Measurements from ENCODE around the gene FHAD1. TPM values are rescaled to one million over a fixed set of nuclear protein-coding genes. Genes with fewer than 3 reads are reported as not detected.
A peak's percentile ranks its signal among the peaks of the same experiment; 100 is the strongest.

FHAD1 gene
- total and polyA plus RNA-seq, 2 of the 13 experiments (the other 11 are each of a cell fraction or from before 2014, with no cell fraction given): not detected

DNA sequence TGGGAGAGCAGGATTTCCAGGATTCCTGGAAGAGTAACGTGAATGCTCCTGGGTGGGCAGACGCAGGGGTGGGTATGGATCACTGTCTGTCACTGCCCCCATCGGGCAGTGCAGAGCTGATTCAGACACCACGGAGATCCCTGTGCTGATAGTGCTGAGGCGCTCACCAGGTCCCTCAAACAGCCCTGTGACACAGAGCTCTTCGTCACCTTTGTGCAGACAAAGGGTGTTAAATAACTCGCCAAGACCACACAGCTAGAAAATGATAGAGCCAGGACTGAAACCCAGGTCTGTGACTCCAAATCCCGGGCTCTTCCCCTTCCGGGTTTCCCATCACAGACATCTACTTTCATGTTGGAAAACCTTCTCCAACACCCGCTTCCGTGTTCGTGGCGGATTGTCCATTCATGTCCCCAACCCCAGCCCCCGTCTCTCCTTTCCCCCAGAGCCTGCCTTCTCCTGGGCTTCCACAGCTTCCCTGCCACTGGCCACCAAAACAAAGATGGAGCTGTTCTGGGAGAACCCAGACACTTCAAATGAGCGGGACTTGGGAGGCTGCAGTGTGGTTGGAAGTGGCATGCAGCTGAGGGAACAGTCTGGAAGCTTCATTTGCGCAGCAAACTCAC is 165.3 kb downstream of the FHAD1 start (continued):
- TF ChIP-seq, protein P1, sequence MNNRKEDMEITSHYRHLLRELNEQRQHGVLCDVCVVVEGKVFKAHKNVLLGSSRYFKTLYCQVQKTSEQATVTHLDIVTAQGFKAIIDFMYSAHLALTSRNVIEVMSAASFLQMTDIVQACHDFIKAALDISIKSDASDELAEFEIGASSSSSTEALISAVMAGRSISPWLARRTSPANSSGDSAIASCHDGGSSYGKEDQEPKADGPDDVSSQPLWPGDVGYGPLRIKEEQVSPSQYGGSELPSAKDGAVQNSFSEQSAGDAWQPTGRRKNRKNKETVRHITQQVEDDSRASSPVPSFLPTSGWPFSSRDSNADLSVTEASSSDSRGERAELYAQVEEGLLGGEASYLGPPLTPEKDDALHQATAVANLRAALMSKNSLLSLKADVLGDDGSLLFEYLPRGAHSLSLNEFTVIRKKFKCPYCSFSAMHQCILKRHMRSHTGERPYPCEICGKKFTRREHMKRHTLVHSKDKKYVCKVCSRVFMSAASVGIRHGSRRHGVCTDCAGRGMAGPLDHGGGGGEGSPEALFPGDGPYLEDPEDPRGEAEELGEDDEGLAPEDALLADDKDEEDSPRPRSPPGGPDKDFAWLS (CRISPR knock-in tag; IDR thresholded peaks at IDR 0.05; ENCODE audit: borderline replicate concordance): no peak
- TF ChIP-seq ZSCAN12 (CRISPR knock-in tag; IDR thresholded peaks at IDR 0.05) (no peak), SRF (IDR thresholded peaks at IDR 0.05; ENCODE audit: low read depth, low read length) (no peak), ZFYVE20 (CRISPR knock-in tag; IDR thresholded peaks at IDR 0.05; ENCODE audit: borderline replicate concordance, low read depth) (no peak), CREM (IDR thresholded peaks at IDR 0.05) (no peak), CREM (CRISPR knock-in tag; IDR thresholded peaks at IDR 0.05) (no peak), ELF1 (CRISPR knock-in tag; IDR thresholded peaks at IDR 0.05) (no peak)

DNA sequence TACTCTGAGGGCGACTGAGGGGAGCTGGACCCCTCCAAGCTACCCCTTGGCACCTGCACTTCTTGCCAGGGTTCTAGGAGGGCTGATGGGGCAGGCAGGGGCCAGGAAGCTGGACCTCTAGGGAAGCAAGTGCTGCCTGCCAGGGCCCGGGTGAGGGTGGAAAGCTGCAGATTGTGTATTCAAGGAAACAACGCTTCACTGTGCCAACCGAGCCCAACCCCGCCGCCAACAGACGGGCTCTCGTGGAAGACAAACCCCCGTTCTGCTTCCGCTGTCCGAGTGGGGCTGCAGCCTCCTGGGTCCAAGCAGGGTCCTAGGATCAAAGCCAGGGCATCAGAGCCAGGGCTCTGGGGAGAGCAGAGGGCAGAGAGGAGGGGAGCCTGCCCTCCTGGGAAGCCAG is 165.8 kb downstream of the FHAD1 start:
- intact Hi-C loops (cut with micrococcal nuclease; ENCODE audit: unreplicated experiment) (no loop called here), in situ Hi-C loops (cut with HindIII; ENCODE audit: extremely low pct_ligation_motif_present, low pct_unique_long_range_greater_than_20kb) (no loop called here)
- Histone ChIP-seq H3K4me3 (replicated peaks in 1 of 3; ENCODE audit: insufficient read depth in 1 of 3, low read depth in 2 of 3, low read length in 3 of 3) (no peak overlapping the region), H3K9ac (ENCODE audit: insufficient read depth, low read depth, low read length) (no peak overlapping the region), H3K4me1 (ENCODE audit: insufficient read depth, low read length) (peaks cover 41% of the 10 kb centered on the region), H3K27ac (ENCODE audit: extremely low read length, insufficient read depth, low read length) (no peak overlapping the region), H3K79me2 (ENCODE audit: insufficient read depth, low read length) (no peaks in the 10 kb centered on the region), H3K27me3 (ENCODE audit: control insufficient read depth in 1 of 2, insufficient read depth in 2 of 2, low read length in 2 of 2) (peaks cover 0 to 13% of the 10 kb centered on the region in 2 experiments; a peak in 2 of 5 replicates), H3K36me3 (replicated peaks in 1 of 2; ENCODE audit: control insufficient read depth in 1 of 2, insufficient read depth in 2 of 2, low read length in 2 of 2) (peaks cover 0 to 1% of the 10 kb centered on the region in 2 experiments; a peak in 2 of 5 replicates), H4K20me1 (ENCODE audit: insufficient read depth, low read length) (no peaks in the 10 kb centered on the region), H3K4me2 (ENCODE audit: low read depth, low read length) (no peak overlapping the region), H3K9me3 (ENCODE audit: low read length) (no peaks in the 10 kb centered on the region), H2AFZ (ENCODE audit: low read length) (no peak overlapping the region)
- TF ChIP-seq HIVEP1 (CRISPR knock-in tag; IDR thresholded peaks at IDR 0.05) (no peak), NFYC (CRISPR knock-in tag; IDR thresholded peaks at IDR 0.05) (no peak), ZFP62 (CRISPR knock-in tag; IDR thresholded peaks at IDR 0.05) (no peak), SPEN (CRISPR knock-in tag; IDR thresholded peaks at IDR 0.05; ENCODE audit: low read depth) (no peak), THYN1 (CRISPR knock-in tag; IDR thresholded peaks at IDR 0.05; ENCODE audit: borderline replicate concordance, low read depth) (no peak), CBX2 (IDR thresholded peaks at IDR 0.05; ENCODE audit: low read depth, low read length) (no peak), CBX2 (CRISPR knock-in tag; IDR thresholded peaks at IDR 0.05; ENCODE audit: low read depth) (no peak), ZNF138 (CRISPR knock-in tag; IDR thresholded peaks at IDR 0.05; ENCODE audit: low read depth) (no peak)
- TF ChIP-seq, protein P2, sequence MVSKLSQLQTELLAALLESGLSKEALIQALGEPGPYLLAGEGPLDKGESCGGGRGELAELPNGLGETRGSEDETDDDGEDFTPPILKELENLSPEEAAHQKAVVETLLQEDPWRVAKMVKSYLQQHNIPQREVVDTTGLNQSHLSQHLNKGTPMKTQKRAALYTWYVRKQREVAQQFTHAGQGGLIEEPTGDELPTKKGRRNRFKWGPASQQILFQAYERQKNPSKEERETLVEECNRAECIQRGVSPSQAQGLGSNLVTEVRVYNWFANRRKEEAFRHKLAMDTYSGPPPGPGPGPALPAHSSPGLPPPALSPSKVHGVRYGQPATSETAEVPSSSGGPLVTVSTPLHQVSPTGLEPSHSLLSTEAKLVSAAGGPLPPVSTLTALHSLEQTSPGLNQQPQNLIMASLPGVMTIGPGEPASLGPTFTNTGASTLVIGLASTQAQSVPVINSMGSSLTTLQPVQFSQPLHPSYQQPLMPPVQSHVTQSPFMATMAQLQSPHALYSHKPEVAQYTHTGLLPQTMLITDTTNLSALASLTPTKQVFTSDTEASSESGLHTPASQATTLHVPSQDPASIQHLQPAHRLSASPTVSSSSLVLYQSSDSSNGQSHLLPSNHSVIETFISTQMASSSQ (IDR thresholded peaks at IDR 0.05; ENCODE audit: low read depth): no peak
- TF ChIP-seq, protein P2 (CRISPR knock-in tag; IDR thresholded peaks at IDR 0.05; ENCODE audit: borderline replicate concordance): no peak
- ChIA-PET POLR2A (interaction anchor here (0.9 kb wide), 1 partner anchor 8 kb away, joined by 3 read pairs; no protein-coding TSS in a partner anchor), CTCF (ENCODE audit: low intra/inter-chr PET ratio, low total read pairs) (no interaction called here)
- FAIRE-seq (no peak), DNase-seq (ENCODE audit: low spot score) (no peak), ATAC-seq (no peak)
- TSS peak; percentile 34 for BruUV-seq (replicated peaks)
- WGBS (ENCODE audit: low lambda C conversion rate): 97% methylated on average over 6 of the region's 11 CpGs

All from HepG2 (cell line).